K562 (cell line): ENCODE data around the gene CSAD. TPM values are rescaled to one million over a fixed set of nuclear protein-coding genes. Genes with fewer than 3 reads are reported as not detected.

ENCODE experiments used
- CEBPB ChIP-seq: fragments of 450-650 bp; IDR thresholded peaks from 2 replicates; pipeline ENCODE4 v1.6.1; 2016; ENCODE audit warnings: missing genetic modification characterization, missing compliant biosample characterization
- CHD2 ChIP-seq: IDR thresholded peaks from 2 replicates; pipeline ENCODE4 v1.6.1; 2011; ENCODE audit warnings: low read depth, low read length
- E2F3 ChIP-seq: fragments of 250-450 bp; sonication (Bioruptor Pico); IDR thresholded peaks from 2 replicates; pipeline ENCODE4 v1.4.0; 2020; ENCODE audit warnings: mild to moderate bottlenecking
- ESRRB ChIP-seq: fragments of 250-450 bp; sonication (Bioruptor Pico); IDR thresholded peaks from 2 replicates; pipeline ENCODE4 v1.5.0; 2020; ENCODE audit warnings: mild to moderate bottlenecking, moderate library complexity, borderline replicate concordance
- FOSL1 ChIP-seq: fragments of 200-800 bp; sonication (Bioruptor generic); conservative IDR thresholded peaks from 2 replicates; pipeline ENCODE4 v1.6.1; 2016; ENCODE audit warnings: missing genetic modification characterization, missing compliant biosample characterization
- HMGXB4 ChIP-seq: sonication (generic); formaldehyde crosslinking; IDR thresholded peaks from 2 replicates; pipeline ENCODE4 v1.8.1; 2023; ENCODE audit warnings: mild to moderate bottlenecking, missing genetic modification reagents
- ID3 ChIP-seq, 2 experiments: fragments of 250-450 bp in 1 of 2; fragments of 450-650 bp in 1 of 2; sonication (Bioruptor Pico) in 1 of 2; IDR thresholded peaks; 2 replicates each; pipeline versions ENCODE4 v1.6.1 to v1.8.0; 2016 to 2021; ENCODE audit warnings: mild to moderate bottlenecking in 2 of 2, moderate library complexity in 2 of 2, missing compliant biosample characterization in 1 of 2, missing genetic modification characterization in 1 of 2
- KDM2B ChIP-seq: fragments of 250-450 bp; sonication (Bioruptor Pico); IDR thresholded peaks from 2 replicates; pipeline ENCODE4 v1.8.0; 2021; ENCODE audit warnings: mild to moderate bottlenecking, moderate library complexity
- KLF1 ChIP-seq: fragments of 450-650 bp; IDR thresholded peaks from 2 replicates; pipeline ENCODE4 v1.6.1; 2016; ENCODE audit warnings: missing genetic modification characterization, missing compliant biosample characterization
- NR4A1 ChIP-seq, 2 experiments: fragments of 250-450 bp in 1 of 2; fragments of 450-650 bp in 1 of 2; sonication (Bioruptor Pico) in 1 of 2; IDR thresholded peaks; 2 replicates each; pipeline versions ENCODE4 v1.4.0 to v1.6.1; 2016 to 2020; ENCODE audit warnings: mild to moderate bottlenecking in 2 of 2, missing compliant biosample characterization in 1 of 2, missing genetic modification characterization in 1 of 2, moderate library complexity in 1 of 2
- PPARD ChIP-seq: fragments of 250-450 bp; sonication (Bioruptor Pico); IDR thresholded peaks from 2 replicates; pipeline ENCODE4 v1.8.0; 2022; ENCODE audit warnings: inconsistent platforms, mild to moderate bottlenecking, moderate library complexity
- PRDM10 ChIP-seq: fragments of 450-650 bp; IDR thresholded peaks from 2 replicates; pipeline ENCODE4 v1.6.1; 2018; ENCODE audit not compliant: partially characterized antibody
- SMAD1 ChIP-seq: fragments of 150-350 bp; IDR thresholded peaks from 2 replicates; pipeline ENCODE4 v1.6.1; 2014; ENCODE audit warnings: low read length, low read depth; ENCODE audit not compliant: partially characterized antibody
- SMC3 ChIP-seq: conservative IDR thresholded peaks from 2 replicates; pipeline ENCODE4 v1.6.1; 2011; ENCODE audit warnings: low read depth, low read length, improper control_type of control experiment; ENCODE audit not compliant: insufficient read depth
- TCFL5 ChIP-seq: fragments of 250-450 bp; sonication (Bioruptor Pico); conservative IDR thresholded peaks from 2 replicates; pipeline ENCODE4 v1.6.1; 2021; ENCODE audit warnings: mild to moderate bottlenecking, moderate library complexity, matching md5 sums
- TFAP4 ChIP-seq: sonication (generic); formaldehyde crosslinking; IDR thresholded peaks from 2 replicates; pipeline ENCODE4 v1.8.0; 2022; ENCODE audit warnings: missing genetic modification reagents, mild to moderate bottlenecking, moderate library complexity, borderline replicate concordance
- USF1 ChIP-seq: sonication (generic); formaldehyde crosslinking; IDR thresholded peaks from 2 replicates; pipeline ENCODE4 v1.9.0; 2022; ENCODE audit warnings: mild to moderate bottlenecking, missing genetic modification reagents
- ZFPM2 ChIP-seq: fragments of 250-450 bp; sonication (Bioruptor Pico); IDR thresholded peaks from 2 replicates; pipeline ENCODE4 v1.5.1; 2022; ENCODE audit warnings: mild to moderate bottlenecking
- ZNF561 ChIP-seq: fragments of 450-650 bp; formaldehyde crosslinking; conservative IDR thresholded peaks from 2 replicates; pipeline ENCODE4 v1.4.0; 2020; ENCODE audit warnings: mild to moderate bottlenecking, moderate library complexity
- polyA plus RNA-seq, 8 experiments: library from polyadenylated mRNA; depleted of rRNA in 4 of 8; stranded (reverse) in 5 of 8; unstranded in 3 of 8; fragments of >200 nt; fragmentation: Nextera tagmentation in 2 of 8; fragmentation: Illumina TruSeq in 1 of 8; extraction: Ambion mirVana in 2 of 8; extraction: Trizol in 1 of 8; gene quantifications; 2 replicates each; pipeline versions ENCODE4 v1.2.1 to v1.2.3, GENCODE V29; 2011 to 2014; ENCODE audit warnings: inconsistent platforms in 1 of 8, missing spikeins in 1 of 8
- total RNA-seq, 7 experiments: library from RNA; depleted of rRNA in 6 of 7; stranded (reverse); fragments of >200 nt in 6 of 7; fragmentation: Illumina TruSeq in 2 of 7; extraction: Trizol in 2 of 7; gene quantifications; 2 replicates each; pipeline versions ENCODE4 v1.2.1 to v1.2.3, GENCODE V29; 2011 to 2021; ENCODE audit warnings: low replicate concordance in 1 of 7

Gene CSAD
- total and polyA plus RNA-seq, 9 of the 15 experiments (the other 6 are each of a cell fraction or from before 2014, with no cell fraction given): 1.8 to 19.6 (median 8.1) TPM

- TF ChIP-seq HMGXB4 (CRISPR knock-in tag) (peak; percentile 71; the same call in 1 of the 2 replicates), PRDM10 (no peak), NR4A1 (CRISPR knock-in tag; IDR thresholded peaks at IDR 0.05) (no peak), NR4A1 (tag; IDR thresholded peaks at IDR 0.05) (no peak), E2F3 (CRISPR knock-in tag) (no peak), CEBPB (tag) (no peak), ZFPM2 (no peak), ID3 (CRISPR knock-in tag; IDR thresholded peaks at IDR 0.05) (no peak), ID3 (tag; IDR thresholded peaks at IDR 0.05) (no peak), KLF1 (tag) (no peak), ZNF561 (CRISPR knock-in tag) (no peak), PPARD (CRISPR knock-in tag) (no peak), KDM2B (CRISPR knock-in tag) (0 out of 2 replicates have a peak, but pooled peaks have one; percentile 57), SMC3 (no peak), FOSL1 (no peak), TCFL5 (CRISPR knock-in tag) (no peak), USF1 (CRISPR knock-in tag) (no peak), CHD2 (peak; percentile 38; the same call in 1 of the 2 replicates), TFAP4 (no peak), SMAD1 (no peak), ESRRB (CRISPR knock-in tag) (no peak)
Observed at GRCh38 chr12:53180931-53181645, 363 bp upstream of the CSAD start (continued).
